HG03565 (cell line): Measurements from ENCODE around the gene RTEL1.

Experiments used
- ATAC-seq: cut with Tn5 transposase; IDR thresholded peaks from one replicate; pipeline ENCODE4 v1.9.1; 2021; ENCODE audit warnings: mild to moderate bottlenecking, moderate library complexity; ENCODE audit not compliant: unreplicated experiment

Gene RTEL1

DNA sequence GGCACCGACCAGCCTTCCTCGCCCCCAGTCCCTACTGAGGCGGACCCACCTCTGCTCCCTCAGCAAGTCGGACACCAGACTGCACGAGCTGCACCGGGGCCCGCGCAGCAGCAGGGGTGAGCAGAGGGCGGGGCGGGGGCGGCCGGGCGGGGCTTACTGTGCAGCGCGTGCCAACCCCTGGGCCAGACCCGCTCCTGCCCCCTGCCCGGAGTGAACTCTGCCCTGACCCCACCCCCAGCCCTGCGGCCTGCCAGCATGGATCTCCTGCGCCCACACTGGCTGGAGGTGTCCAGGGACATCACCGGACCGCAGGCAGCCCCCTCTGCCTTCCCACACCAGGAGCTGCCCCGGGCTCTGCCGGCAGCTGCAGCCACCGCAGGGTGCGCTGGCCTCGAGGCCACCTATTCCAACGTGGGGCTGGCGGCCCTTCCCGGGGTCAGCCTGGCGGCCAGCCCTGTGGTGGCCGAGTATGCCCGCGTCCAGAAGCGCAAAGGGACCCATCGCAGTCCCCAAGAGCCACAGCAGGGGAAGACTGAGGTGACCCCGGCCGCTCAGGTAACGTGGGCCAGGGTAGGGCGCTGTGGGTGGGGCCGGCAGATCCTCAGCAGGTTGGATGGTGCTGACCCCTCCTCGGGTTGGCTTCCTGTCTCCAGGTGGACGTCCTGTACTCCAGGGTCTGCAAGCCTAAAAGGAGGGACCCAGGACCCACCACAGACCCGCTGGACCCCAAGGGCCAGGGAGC lies 80.0 kb downstream of the RTEL1 start:
- ATAC-seq: no peak

DNA sequence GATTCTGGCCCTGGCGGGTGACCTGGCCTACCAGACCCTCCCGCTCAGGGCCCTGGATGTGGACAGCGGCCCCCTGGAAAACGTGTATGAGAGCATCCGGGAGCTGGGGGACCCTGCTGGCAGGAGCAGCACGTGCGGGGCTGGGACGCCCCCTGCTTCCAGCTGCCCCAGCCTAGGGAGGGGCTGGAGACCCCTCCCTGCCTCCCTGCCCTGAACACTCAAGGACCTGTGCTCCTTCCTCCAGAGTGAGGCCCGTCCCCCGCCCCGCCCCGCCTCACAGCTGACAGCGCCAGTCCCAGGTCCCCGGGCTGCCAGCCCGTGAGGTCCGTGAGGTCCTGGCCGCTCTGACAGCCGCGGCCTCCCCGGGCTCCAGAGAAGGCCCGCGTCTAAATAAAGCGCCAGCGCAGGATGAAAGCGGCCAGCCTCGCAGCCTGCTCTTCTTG lies 80.6 kb downstream of the RTEL1 start:
- ATAC-seq: no peak

DNA sequence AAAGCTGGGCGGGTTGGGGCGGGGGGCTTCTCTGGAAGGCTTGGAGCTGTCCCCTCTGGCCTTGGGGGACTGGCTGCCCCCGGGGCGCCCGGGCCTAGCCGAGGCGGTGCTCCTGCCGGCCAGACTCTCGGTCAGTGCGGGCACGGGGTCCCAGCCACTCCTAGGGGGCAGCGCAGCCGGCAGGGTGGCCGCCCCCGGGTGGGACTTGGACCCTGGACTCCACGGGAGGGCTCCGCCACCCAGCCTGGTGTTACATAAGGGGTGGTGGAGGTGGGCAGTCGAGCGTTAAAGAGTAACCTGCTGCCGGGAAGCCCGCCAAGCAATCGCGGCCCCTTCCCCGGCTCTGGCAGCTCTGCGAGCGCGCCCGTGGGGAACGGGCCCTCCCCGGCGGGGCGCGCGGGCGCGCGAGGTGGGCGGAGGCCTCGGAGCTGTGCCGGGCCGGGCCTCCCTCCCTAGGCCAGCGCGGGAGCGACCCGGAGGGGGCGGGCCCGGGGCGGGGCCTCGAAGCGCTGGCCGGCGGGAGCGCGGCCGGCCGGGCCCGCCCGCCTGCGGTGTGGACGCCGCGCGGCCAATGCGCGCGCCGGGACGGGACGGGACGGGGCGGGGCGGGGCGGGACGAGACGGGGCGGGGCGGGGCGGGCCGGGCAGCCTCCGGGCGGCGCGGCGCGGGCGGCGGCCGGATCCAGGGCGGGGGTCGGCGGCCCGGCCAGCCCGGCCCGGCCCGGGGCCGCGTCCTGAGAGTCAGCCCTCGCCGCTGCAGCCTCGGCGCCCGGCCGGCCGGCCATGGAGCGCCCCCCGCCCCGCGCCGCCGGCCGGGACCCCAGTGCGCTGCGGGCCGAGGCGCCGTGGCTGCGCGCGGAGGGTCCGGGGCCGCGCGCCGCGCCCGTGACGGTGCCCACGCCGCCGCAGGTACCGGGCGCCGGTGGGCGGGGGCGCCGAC lies 81.3 kb downstream of the RTEL1 start, which contains the start of gene SLC2A4RG:
Gene SLC2A4RG, plus strand, starts transcription at position 647 of the 940 bp plus-strand sequence. Its CDS starts 137 bp downstream, at position 784.
- no peak for ATAC-seq

DNA sequence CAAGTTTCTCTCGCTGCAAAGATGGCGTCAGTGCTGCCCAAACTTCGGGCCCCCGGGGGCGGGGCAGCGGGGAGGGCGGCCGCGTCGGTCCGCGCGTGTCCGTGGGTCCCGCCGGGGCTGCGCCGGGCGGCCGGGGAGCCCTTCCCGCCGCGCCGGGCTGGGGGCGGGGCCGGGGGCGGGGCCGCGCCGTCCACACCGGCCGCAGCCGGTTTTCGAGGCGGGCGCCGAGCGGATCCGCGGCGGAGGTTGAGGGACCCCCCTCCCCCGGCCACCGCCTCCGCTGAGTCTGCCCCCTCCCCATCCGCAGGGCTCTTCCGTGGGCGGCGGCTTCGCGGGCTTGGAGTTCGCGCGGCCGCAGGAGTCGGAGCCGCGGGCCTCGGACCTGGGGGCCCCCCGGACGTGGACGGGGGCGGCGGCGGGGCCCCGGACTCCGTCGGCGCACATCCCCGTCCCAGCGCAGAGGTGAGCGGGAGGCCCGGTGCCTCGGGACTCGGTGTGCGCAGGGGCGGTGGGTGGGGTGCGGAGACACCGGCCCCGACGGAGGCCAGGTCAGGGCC lies 82.0 kb downstream of the RTEL1 start:
- no peak for ATAC-seq

DNA sequence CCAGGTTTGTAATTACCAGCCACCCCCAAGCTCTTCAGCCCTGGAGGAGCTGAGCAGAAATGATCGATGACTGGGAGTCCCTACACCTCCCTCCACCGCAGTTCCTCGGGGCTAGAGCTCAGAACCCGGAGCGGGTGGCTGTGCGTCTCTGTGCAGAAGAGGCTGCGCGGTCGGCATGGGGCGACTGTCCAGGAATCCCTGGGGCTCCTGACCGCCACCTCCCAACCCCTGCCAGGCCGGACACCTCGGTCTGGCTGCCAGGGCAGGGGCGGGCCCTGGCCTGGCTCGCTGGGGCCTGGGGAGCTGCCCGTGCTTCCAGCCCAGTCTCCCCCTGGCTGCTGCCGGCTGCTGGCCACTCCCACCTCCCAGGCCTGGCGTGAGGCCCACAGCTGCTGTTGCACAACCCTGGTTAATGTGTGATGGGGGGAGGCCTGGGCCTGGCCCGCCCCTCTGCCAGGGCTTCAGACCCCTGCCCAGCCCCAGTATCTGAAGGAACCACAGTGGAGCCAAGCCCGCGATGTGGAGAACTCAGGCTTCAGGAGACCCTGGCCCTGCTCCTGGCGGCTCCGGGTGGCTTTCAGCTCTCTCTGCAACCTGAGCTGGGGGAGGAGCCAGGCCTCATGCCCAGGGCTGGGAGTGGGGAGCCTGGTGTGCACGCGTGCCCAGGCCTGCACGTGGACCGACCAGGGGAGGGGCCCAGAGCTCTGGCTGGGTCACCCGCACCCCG lies 82.7 kb downstream of the RTEL1 start:
- no peak for ATAC-seq

DNA sequence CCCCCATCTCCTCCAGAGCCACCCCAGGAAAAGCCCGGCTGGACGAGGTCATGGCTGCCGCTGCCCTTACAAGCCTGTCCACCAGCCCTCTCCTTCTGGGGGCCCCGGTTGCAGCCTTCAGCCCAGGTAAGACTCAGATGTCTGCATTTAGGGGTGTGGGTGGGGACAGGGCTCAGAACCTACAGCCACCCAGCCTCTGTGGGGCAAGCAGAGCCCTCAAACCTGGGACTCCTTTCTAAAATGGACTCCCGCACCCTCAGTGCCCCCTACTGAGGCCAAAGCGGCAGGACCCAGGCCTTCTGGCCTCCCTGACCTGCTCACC lies 83.2 kb downstream of the RTEL1 start:
- ATAC-seq: no peak

DNA sequence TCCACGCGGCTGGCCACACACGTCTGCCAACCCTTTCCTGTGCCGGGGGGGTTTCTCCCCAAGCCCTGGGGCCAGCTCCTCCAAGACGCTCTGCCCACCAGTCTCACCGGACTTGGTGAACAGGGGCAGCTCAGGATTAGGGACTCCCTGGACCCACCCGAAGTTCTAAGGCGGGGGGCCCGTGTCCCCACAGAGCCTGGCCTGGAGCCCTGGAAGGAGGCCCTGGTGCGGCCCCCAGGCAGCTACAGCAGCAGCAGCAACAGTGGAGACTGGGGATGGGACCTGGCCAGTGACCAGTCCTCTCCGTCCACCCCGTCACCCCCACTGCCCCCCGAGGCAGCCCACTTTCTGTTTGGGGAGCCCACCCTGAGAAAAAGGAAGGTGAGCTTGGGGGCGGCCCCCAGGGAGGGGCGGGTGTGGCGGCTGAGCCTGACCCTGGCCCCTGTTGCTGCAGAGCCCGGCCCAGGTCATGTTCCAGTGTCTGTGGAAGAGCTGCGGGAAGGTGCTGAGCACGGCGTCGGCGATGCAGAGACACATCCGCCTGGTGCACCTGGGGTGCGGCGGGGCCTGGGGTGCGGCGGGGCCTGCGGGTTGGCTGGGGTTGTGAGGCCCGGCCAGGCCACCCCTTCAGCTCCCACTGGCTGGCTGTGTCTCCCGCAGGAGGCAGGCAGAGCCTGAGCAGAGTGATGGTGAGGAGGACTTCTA lies 83.7 kb downstream of the RTEL1 start:
- ATAC-seq: no peak

DNA sequence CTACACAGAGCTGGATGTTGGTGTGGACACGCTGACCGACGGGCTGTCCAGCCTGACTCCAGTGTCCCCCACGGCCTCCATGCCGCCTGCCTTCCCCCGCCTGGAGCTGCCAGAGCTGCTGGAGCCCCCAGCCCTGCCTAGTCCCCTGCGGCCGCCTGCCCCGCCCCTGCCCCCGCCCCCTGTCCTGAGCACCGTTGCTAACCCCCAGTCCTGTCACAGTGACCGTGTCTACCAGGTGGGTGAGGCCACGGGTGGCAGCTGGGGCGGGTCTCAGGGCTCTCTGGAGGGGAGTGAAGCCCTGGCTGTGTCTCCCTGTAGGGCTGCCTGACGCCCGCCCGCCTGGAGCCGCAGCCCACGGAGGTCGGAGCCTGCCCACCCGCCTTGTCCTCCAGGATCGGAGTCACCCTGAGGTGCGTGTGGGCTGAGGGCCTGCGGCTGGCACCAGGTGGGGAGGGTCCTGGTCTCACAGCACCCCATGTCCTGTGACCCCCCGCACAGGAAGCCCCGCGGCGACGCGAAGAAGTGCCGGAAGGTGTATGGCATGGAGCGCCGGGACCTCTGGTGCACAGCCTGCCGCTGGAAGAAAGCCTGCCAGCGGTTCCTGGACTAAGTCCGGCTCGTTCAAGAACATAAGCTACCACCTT lies 84.4 kb downstream of the RTEL1 start:
- no peak for ATAC-seq

DNA sequence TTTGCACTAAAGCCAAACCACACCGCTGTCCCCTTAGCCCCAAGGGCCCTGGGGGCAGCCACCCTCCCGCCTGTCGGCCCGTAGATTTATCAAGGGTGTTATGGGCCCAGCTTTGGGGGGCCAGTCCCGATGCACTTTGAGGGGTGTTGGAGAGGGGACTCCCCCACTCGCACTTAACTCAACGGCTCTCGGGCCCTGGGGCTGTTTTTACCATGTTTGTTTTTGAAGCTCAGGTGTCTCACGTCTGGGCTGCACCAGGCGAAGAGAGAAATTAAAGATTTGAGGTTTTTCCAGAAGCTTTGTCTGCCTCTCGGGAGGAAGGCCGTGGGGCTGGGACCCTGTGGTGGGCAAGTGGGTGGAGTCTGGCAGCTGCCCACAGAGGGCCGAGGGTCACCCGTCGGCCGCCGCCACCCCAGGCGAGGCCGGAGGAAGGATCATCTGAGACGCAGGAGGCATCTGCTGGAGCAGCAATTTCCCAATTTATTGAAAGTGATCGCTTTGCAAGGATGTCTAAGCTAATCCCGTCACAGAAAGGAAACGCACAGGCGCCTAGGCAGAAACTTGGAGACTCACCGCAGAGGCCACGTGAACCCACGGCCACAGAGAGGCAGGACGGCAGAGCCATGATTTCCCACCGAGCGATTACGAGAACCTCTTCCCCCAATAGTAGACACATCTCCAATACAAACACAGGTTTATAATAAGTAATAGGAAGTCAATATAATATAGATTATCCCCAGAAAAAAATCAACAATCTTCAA lies 85.3 kb downstream of the RTEL1 start:
- ATAC-seq: no peak

DNA sequence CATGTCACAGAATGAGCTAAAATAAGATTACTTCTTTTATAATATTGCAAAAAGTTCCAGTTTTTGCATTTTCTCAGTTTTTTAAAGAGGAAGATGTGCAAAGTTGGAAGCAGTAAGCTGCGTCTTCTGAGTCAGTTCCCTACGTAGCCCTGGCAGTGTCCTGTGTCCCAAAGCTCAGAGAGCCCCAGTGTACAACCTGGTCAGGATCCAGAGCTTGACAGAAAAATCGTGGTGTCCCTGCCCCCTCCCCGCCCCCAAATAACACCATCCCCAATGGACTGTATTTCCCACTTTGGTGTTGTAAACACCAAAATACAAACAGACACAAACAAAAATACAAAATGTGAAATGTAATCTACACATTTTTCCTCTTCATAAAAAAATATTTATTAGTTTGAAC lies 86.0 kb downstream of the RTEL1 start:
- no peak for ATAC-seq

DNA sequence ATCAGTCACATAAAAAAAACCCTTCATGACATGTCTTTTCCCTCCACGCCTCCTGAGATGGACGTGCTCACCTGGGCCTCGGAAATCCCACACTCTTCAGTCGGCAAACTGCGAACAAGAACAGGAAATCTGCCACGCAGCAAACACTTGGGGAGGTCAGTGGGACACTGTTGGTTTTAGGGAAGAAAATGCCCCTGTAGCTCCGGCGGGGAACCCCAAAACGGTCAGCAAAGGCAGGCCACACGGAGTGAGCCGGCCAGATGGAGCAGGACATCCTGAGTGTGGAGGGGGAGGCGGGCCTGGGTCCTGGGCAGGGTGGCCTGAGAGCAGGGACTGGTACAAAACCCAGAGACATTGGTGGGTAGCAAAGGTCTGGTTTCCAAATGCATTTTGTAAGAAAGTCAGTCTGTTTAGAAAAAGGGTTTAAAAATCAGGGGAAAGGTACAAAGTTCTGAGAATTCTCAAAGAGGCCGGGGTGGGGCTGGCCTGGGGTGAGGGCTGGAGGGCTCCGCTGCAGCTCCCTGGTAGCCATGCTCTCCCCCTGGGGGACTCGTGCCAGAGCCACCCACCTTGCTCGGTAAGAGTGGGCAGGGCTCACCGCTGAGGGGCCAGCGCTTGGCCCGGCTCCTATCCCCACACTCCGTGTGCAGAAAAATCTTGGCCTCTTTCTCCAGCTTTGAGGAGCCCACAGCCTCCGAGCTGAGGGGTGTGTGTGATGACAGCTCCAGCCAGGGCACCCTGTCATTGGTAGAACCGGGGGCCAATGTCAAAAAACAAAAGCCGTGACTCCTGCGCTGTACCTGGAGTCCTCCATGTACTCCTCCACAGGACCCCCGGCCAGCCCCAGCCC lies 86.7 kb downstream of the RTEL1 start:
- ATAC-seq: no peak

DNA sequence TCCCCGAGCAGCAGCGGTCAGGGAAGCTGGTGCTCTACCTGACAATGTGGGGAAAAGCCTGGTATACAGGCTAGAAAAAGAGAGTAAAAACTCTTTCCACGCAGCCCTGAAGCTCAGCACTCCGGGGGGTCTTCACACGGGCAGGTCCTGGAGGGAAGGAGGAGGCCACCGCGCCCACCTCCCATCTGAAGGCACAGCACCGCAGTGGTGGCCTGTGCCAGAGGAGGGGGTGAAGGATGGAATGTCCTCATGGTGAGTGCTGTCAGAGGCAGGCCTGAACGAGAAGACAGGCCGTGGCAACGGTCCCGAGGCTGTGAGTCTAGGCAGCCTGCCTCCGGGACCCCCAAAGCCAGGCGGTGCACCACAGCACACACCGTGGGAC lies 87.3 kb downstream of the RTEL1 start:
- no peak for ATAC-seq
